GM12878 (cell line): ENCODE data around the gene FOXJ3. TPM values are rescaled to one million over a fixed set of nuclear protein-coding genes. Genes with fewer than 3 reads are reported as not detected.

Experiments used
- ATAC-seq: fragments of 200-7000 bp; cut with Tn5 transposase; 3 replicates; pipeline ENCODE4 v1.9.1; 2020; ENCODE audit warnings: mild to moderate bottlenecking, moderate library complexity
- BruUV-seq: library from RNA; stranded (reverse); fragments of 400-500 nt; replicated peaks from 2 replicates; lab custom pipeline; 2021; lab: Mats Ljungman, UMichigan
- CTCF ChIA-PET: fragments of 300-600 bp; sonication (Branson Sonifier 250); formaldehyde crosslinking; extraction: SDS; loops from one replicate; lab custom pipeline; 2021; ENCODE audit warnings: inconsistent platforms; lab: Yijun Ruan, JAX
- POLR2A ChIA-PET: fragments of 350-600 bp; formaldehyde crosslinking; extraction: SDS; loops from one replicate; lab custom pipeline; 2021; ENCODE audit warnings: inconsistent platforms; lab: Charles Lee
- RAD21 ChIA-PET: fragments of 300-600 bp; sonication (Branson Sonifier 250); formaldehyde crosslinking; loops from one replicate; lab custom pipeline; 2023; ENCODE audit warnings: antibody characterized with exemption; ENCODE audit not compliant: unreplicated experiment; lab: Charles Lee
- SMC1A ChIA-PET: fragments of 300-600 bp; sonication (Branson Sonifier 250); formaldehyde crosslinking; loops from one replicate; lab custom pipeline; 2023; ENCODE audit not compliant: unreplicated experiment, uncharacterized antibody; lab: Charles Lee
- DNase-seq: peaks from one replicate; pipeline ENCODE4 v3.0.0-alpha.2; 2011; ENCODE audit warnings: low read depth, low spot score
- FAIRE-seq: peaks from 3 replicates; lab custom pipeline; 2011; peaks lifted over from hg19 to GRCh38; lab: Jason Lieb, UNC
- H2AFZ ChIP-seq: 2 replicates; pipeline ENCODE4 v1.6.0; 2011; ENCODE audit warnings: low read depth, low read length, control low read depth; ENCODE audit not compliant: control insufficient read depth
- H3K27ac ChIP-seq: 2 replicates; pipeline ENCODE4 v1.5.1; 2011; ENCODE audit warnings: control low read depth; ENCODE audit not compliant: control insufficient read depth, insufficient read depth
- H3K27me3 ChIP-seq, 2 experiments: replicated peaks in 1 of 2; 2 replicates each; pipeline versions ENCODE4 v1.6.0 to v1.6.1; 2011; ENCODE audit warnings: low read length in 1 of 2; ENCODE audit not compliant: control insufficient read depth in 2 of 2, insufficient read depth in 2 of 2
- H3K36me3 ChIP-seq, 2 experiments: 2 replicates each; pipeline ENCODE4 v1.5.1; 2011; ENCODE audit warnings: low read length in 1 of 2; ENCODE audit not compliant: control insufficient read depth in 2 of 2, insufficient read depth in 2 of 2
- H3K4me1 ChIP-seq: 2 replicates; pipeline ENCODE4 v1.6.1; 2011; ENCODE audit warnings: mild to moderate bottlenecking, low read length, moderate library complexity, mixed read lengths; ENCODE audit not compliant: control insufficient read depth, insufficient read depth
- H3K4me2 ChIP-seq: 2 replicates; pipeline ENCODE4 v1.6.0; 2011; ENCODE audit warnings: control low read depth; ENCODE audit not compliant: control insufficient read depth, insufficient read depth
- H3K4me3 ChIP-seq: fragments of 200-600 bp; sonication (generic); 2 replicates; pipeline ENCODE4 v1.5.1; 2016
- H3K79me2 ChIP-seq: 2 replicates; pipeline ENCODE4 v1.6.0; 2011; ENCODE audit warnings: low read length; ENCODE audit not compliant: control insufficient read depth, insufficient read depth
- H3K9ac ChIP-seq: 2 replicates; pipeline ENCODE4 v1.8.0; 2011; ENCODE audit warnings: low read length, control low read depth, mixed read lengths; ENCODE audit not compliant: control insufficient read depth, insufficient read depth
- H3K9me3 ChIP-seq: replicated peaks from 3 replicates; pipeline ENCODE4 v1.5.1; 2011; ENCODE audit warnings: mild to moderate bottlenecking, low read length; ENCODE audit not compliant: control insufficient read depth, insufficient read depth
- H4K20me1 ChIP-seq: 2 replicates; pipeline ENCODE4 v1.6.0; 2011; ENCODE audit not compliant: control insufficient read depth, insufficient read depth
- CREB1 ChIP-seq: IDR thresholded peaks from 2 replicates; pipeline ENCODE4 v1.6.1; 2012; ENCODE audit warnings: low read depth, mild to moderate bottlenecking, inconsistent platforms
- HDAC6 ChIP-seq: fragments of 200-600 bp; sonication (generic); IDR thresholded peaks from one replicate; pipeline ENCODE4 v1.8.0; 2017; ENCODE audit warnings: antibody characterized with exemption; ENCODE audit not compliant: unreplicated experiment
- MXI1 ChIP-seq: fragments of 150-350 bp; IDR thresholded peaks from 2 replicates; pipeline ENCODE4 v1.6.1; 2011; ENCODE audit warnings: low read depth, mild to moderate bottlenecking, inconsistent platforms, low read length, improper control_type of control experiment
- MYC ChIP-seq: IDR thresholded peaks from 2 replicates; pipeline ENCODE4 v1.6.1; 2011; ENCODE audit warnings: mild to moderate bottlenecking, low read length, moderate library complexity, inconsistent platforms; ENCODE audit not compliant: insufficient read depth, insufficient replicate concordance, insufficient read length, severe bottlenecking
- NR2F1 ChIP-seq: fragments of 450-650 bp; conservative IDR thresholded peaks from 2 replicates; pipeline ENCODE4 v1.6.1; 2017; ENCODE audit warnings: mild to moderate bottlenecking
- SIN3A ChIP-seq: IDR thresholded peaks from 2 replicates; pipeline ENCODE4 v1.6.1; 2012; ENCODE audit warnings: low read depth, low read length, improper control_type of control experiment
- SMAD5 ChIP-seq: IDR thresholded peaks from 2 replicates; pipeline ENCODE4 v1.6.1; 2016; ENCODE audit warnings: antibody characterized with exemption, low read depth
- WGBS: methylation state at CpG from one replicate; pipeline ENCODE4 v1.1.6; 2016; ENCODE audit warnings: low lambda C conversion rate; ENCODE audit not compliant: insufficient replicate concordance, insufficient coverage; ENCODE audit errors: missing lambda C conversion rate; 5-methylcytosine and 5-hydroxymethylcytosine counted together
- in situ Hi-C: fragments of 300-500 bp; cut with MboI; formaldehyde crosslinking; loops from 9 replicates; pipeline ENCODE4 v1.14.3; 2018; ENCODE audit warnings: mixed read lengths
- intact Hi-C: fragments of 100-400 bp; cut with micrococcal nuclease; formaldehyde crosslinking; loops from one replicate; pipeline ENCODE4 v1.14.2; 2022; ENCODE audit not compliant: unreplicated experiment
- polyA plus RNA-seq, 11 experiments: library from polyadenylated mRNA; depleted of rRNA in 4 of 11; unstranded in 6 of 11; stranded (reverse) in 5 of 11; fragments of >200 nt; fragmentation: Nextera tagmentation in 4 of 11; fragmentation: Illumina TruSeq in 1 of 11; extraction: Ambion mirVana in 4 of 11; extraction: Trizol in 1 of 11; gene quantifications; 1 replicate in 1 of 11; 2 replicates in 10 of 11; pipeline versions ENCODE4 v1.2.1 to v1.2.3, GENCODE V29; 2011 to 2016; ENCODE audit warnings: inconsistent platforms in 2 of 11, missing spikeins in 2 of 11, low read depth in 1 of 11
- total RNA-seq, 4 experiments: library from RNA; depleted of rRNA in 3 of 4; stranded (reverse); fragments of >200 nt in 3 of 4; fragmentation: Illumina TruSeq in 1 of 4; extraction: Trizol in 1 of 4; gene quantifications; 2 replicates each; pipeline versions ENCODE4 v1.2.1 to v1.2.3, GENCODE V29; 2013 to 2021
- TF ChIP-seq, protein P1 (sequence below), 3 experiments: IDR thresholded peaks in 2 of 3; conservative IDR thresholded peaks in 1 of 3; 2 replicates each; pipeline ENCODE4 v1.5.1; 2011; ENCODE audit warnings: low read depth in 3 of 3, low read length in 3 of 3, mild to moderate bottlenecking in 3 of 3, control low read depth in 2 of 3, moderate library complexity in 2 of 3, inconsistent platforms in 1 of 3, mixed read lengths in 1 of 3; ENCODE audit not compliant: control insufficient read depth in 2 of 3, insufficient read depth in 1 of 3; ENCODE audit errors: extremely low read depth in 1 of 3
- TF ChIP-seq, protein P2 (sequence below): IDR thresholded peaks from 2 replicates; pipeline ENCODE4 v1.6.1; 2011; ENCODE audit warnings: borderline replicate concordance, low read depth, mild to moderate bottlenecking, moderate library complexity, mixed read lengths, low read length; ENCODE audit not compliant: insufficient read depth; ENCODE audit errors: extremely low read length

Gene FOXJ3
- total and polyA plus RNA-seq, 10 of the 15 experiments (the other 5 are each of a cell fraction or from before 2014, with no cell fraction given) = 9.5 to 54.2 (median 24.7) TPM

DNA sequence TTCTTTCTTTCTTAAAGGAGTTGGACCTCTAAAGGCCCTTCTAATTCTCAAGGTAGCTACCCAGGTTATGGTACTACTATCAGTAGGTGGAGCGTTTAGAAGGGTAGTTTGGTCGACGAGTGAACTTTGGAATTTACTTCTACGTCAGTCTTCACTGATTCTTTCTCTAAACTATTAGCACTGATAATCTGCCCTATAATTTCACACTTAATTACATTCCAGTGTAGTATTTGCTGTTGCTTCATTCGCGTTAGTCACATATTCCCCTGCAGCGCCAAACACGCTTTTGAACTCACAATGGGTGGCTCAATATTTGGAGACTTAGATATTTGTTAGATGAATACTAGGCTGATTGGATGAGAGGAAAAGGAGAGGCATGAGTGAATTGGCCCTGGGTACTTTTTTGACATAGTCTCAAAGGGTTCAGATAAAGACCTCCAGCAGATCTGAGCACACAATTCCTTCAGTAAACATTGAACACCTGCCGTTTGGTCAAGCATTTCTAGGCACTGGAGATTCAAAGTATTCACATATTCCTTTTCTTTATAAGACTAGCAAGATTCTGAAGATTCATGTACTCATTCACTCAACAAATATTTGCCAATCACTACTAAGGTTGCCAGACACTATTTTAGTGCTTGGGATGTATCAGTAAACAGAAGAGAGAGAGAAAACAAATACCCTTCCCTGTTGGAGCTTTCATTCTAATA, 929 bp upstream of the FOXJ3 start:
- intact Hi-C loops = loop anchor here (5.0 kb wide), 1 partner anchor 159 kb away; no protein-coding TSS in a partner anchor
- no peaks in the 10 kb centered on the region; the same call in 2 of the 3 replicates for H3K9me3 ChIP-seq
- CTCF ChIA-PET = interaction anchor here (1.2 to 1.6 kb wide), 2 partner anchors 8 to 11 kb away, joined by 3 to 4 read pairs; no protein-coding TSS in a partner anchor
- peak; percentile 20; the same call in 2 of the 3 replicates for ATAC-seq
- FAIRE-seq = peak; percentile 13
- in situ Hi-C loops = no loop called here
- peak overlapping the region; percentile 75 for H3K9ac ChIP-seq
- POLR2A ChIA-PET = interaction anchor here (0.7 kb wide), 1 partner anchor 347 kb away, joined by 3 read pairs; no protein-coding TSS in a partner anchor
- SMC1A ChIA-PET = interaction anchor here (0.5 kb wide), 1 partner anchor 1761 kb away, joined by 3 read pairs; no protein-coding TSS in a partner anchor
- no peaks in the 10 kb centered on the region for H3K4me1 ChIP-seq
- TF ChIP-seq HDAC6 = no peak
- TF ChIP-seq, all 136 proteins: peak for 0
- BruUV-seq = TSS peak; percentile 92
- Histone ChIP-seq H2AFZ (peak overlapping the region; percentile 99), H3K36me3 (no peaks in the 10 kb centered on the region; a peak in 1 of 4 replicates), H4K20me1 (no peaks in the 10 kb centered on the region), H3K4me2 (peak overlapping the region; percentile 94), H3K27ac (peak overlapping the region; percentile 85), H3K79me2 (peaks cover 53% of the 10 kb centered on the region), H3K4me3 (peak overlapping the region; percentile 71), H3K27me3 (no peaks in the 10 kb centered on the region)
- 20% methylated on average over 9 of the region's 9 CpGs for WGBS
- no peak for DNase-seq
- RAD21 ChIA-PET = no interaction called here

DNA sequence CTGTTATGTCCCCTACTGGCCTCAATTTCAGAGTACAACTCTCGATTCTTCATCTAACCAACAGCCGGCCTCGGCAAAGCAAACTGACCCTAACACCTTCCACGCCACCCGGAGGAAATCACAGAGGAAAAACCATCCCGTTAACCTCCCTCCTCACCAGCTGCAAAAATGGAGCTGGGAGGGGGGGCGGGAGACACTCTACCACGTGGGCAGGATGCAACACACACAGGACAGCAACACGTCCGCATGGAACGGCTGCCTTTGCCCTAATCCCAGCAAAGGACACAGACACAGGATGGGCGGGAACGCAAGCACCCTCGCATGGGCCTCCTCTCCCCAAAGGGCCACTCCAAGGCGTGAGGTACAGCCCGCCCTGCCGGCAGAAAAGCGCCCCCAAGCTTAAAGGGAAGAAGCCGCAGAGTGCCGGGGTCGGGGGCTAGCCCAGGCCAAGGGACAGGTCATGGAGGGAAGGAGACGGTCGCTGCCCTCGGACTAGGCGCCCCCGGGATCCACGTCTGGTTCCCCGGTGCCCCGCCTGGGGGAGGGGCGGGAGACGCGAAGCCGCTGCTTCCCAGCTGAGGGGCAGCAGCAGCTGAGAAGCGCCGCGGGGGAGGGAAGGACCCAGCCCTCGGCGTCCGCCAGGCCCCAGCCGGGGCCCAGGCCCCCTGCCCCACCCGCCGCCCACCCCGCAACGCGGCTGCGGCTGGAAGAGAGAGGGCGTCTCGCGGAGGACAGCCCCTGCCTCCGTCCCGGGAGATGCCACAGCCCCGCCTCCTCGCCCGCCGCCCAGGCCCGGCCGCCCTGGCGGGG, 590 bp downstream of the FOXJ3 start:
- DNase-seq = no peak
- SMC1A ChIA-PET = interaction anchor here (0.7 to 2.8 kb wide), 10 partner anchors 9 to 356 kb away, joined by 3 to 10 read pairs (median 4); no protein-coding TSS in a partner anchor
- Histone ChIP-seq H3K36me3 (no peaks in the 10 kb centered on the region; a peak in 1 of 4 replicates), H3K27ac (peak overlapping the region; percentile 85), H4K20me1 (no peaks in the 10 kb centered on the region), H3K27me3 (no peaks in the 10 kb centered on the region), H3K4me3 (peak overlapping the region; percentile 92), H3K4me2 (peak overlapping the region; percentile 88), H3K79me2 (peaks cover 68% of the 10 kb centered on the region), H3K9ac (peak overlapping the region; percentile 75), H3K9me3 (no peaks in the 10 kb centered on the region; the same call in 1 of the 3 replicates), H3K4me1 (no peaks in the 10 kb centered on the region), H2AFZ (peak overlapping the region; percentile 99)
- no peak for FAIRE-seq
- POLR2A ChIA-PET = interaction anchor here (0.6 to 1.6 kb wide), 5 partner anchors 9 to 432 kb away, joined by 3 to 5 read pairs (median 3); partner anchors contain the start of genes C1orf50, P3H1 and YBX1
- whole genome bisulfite sequencing = 1% methylated on average over 42 of the region's 58 CpGs
- ATAC-seq = peak; percentile 70
- RAD21 ChIA-PET = interaction anchor here (0.9 to 1.9 kb wide), 9 partner anchors 17 to 161 kb away, joined by 3 to 8 read pairs (median 4); partner anchors contain the start of gene CCDC30
- in situ Hi-C loops (no loop called here), intact Hi-C loops (loop anchor here (5.0 kb wide), 2 partner anchors 142 to 157 kb away; no protein-coding TSS in a partner anchor)
- CTCF ChIA-PET = interaction anchor here (0.6 to 3.3 kb wide), 10 partner anchors 9 to 818 kb away, joined by 3 to 15 read pairs (median 5); no protein-coding TSS in a partner anchor
- no TSS peak for BruUV-seq
- TF ChIP-seq, protein P1, sequence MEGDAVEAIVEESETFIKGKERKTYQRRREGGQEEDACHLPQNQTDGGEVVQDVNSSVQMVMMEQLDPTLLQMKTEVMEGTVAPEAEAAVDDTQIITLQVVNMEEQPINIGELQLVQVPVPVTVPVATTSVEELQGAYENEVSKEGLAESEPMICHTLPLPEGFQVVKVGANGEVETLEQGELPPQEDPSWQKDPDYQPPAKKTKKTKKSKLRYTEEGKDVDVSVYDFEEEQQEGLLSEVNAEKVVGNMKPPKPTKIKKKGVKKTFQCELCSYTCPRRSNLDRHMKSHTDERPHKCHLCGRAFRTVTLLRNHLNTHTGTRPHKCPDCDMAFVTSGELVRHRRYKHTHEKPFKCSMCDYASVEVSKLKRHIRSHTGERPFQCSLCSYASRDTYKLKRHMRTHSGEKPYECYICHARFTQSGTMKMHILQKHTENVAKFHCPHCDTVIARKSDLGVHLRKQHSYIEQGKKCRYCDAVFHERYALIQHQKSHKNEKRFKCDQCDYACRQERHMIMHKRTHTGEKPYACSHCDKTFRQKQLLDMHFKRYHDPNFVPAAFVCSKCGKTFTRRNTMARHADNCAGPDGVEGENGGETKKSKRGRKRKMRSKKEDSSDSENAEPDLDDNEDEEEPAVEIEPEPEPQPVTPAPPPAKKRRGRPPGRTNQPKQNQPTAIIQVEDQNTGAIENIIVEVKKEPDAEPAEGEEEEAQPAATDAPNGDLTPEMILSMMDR (IDR thresholded peaks at IDR 0.05 in 2 of 3, conservative IDR thresholded peaks at IDR 0.05 in 1 of 3; ENCODE audit: control insufficient read depth in 2 of 3, extremely low read depth in 1 of 3, insufficient read depth in 1 of 3, low read depth in 3 of 3, low read length in 3 of 3) = peak in 2 of 3 experiments; percentile 5 to 25; a peak in 2 of 6 replicates
- peak; percentile 15; the same call in 1 of the 2 replicates for TF ChIP-seq SIN3A
- TF ChIP-seq CREB1 = 0 out of 2 replicates have a peak, but pooled peaks have one; percentile 14
- TF ChIP-seq, protein P2, sequence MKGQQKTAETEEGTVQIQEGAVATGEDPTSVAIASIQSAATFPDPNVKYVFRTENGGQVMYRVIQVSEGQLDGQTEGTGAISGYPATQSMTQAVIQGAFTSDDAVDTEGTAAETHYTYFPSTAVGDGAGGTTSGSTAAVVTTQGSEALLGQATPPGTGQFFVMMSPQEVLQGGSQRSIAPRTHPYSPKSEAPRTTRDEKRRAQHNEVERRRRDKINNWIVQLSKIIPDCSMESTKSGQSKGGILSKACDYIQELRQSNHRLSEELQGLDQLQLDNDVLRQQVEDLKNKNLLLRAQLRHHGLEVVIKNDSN = peak; percentile 42
- TF ChIP-seq NR2F1 = no peak
- TF ChIP-seq MXI1 = peak; percentile 43
- TF ChIP-seq SMAD5 = no peak
- TF ChIP-seq MYC = no peak
